ENCODE results near the gene UBE2A.
A peak's percentile ranks its signal among the peaks of the same experiment; 100 is the strongest.

Gene UBE2A

DNA sequence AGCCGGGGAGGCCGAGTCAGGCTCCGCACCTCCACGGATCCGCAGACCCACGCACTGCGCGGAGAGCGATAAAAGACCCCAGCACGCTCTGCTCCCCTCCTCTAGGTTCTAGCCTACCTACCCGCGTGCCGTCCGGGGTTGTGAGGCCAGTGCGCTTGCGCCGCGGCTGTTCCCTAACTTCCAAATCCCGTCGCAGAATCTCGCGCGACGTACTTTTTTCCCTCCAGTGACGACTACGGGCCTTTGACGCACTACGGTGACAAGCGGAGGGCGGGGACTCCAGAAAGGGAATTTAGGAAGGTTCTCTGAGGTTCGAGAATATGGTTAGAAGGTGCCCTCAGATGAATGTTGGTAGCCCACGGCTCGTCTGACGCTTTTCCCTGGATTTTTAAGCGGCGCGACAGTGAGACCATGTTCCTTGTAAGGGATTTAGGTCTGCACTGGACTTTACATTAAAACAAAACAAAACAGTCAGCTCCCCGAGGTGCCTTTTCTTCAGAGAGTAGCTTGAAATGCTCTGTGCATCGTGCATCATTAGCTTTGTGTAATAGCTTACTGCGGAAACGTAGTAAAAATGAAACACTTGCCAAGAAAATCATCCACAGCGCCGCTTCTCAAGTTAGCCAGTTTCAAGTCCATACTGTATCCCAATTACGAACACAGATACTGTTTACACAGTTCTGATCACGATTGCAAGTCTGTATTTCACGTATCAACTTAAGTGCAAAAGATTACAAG, 32.1 kb downstream of the UBE2A start, which contains the start of gene NKRF:
TSS of gene NKRF (minus strand) at position 145 of the 738 bp plus-strand sequence.
- peak; percentile 40 for DNase-seq (ENCODE audit: low read depth, low spot score)
- H3K27ac ChIP-seq: peak within 1 kb of the TSS; percentile 36

DNA sequence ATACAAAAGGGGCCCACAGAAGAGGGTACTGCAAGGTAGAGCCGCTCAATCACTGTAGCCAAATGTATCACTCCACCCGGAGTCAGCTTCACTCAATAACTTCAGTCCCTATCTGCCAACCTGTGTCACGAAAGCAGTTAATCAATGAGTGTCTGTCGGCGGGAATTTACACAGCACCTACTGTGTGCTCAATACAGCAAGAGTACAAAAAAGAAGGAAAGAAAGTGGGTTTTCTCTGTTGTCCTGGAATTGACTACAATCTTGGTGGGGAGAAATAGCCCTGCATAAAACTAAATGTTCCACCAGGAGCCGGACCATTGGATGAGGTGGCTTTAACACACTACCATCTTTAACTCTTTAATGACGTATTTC, 32.6 kb downstream of the UBE2A start:
- no peak for DNase-seq (ENCODE audit: low read depth, low spot score)

DNA sequence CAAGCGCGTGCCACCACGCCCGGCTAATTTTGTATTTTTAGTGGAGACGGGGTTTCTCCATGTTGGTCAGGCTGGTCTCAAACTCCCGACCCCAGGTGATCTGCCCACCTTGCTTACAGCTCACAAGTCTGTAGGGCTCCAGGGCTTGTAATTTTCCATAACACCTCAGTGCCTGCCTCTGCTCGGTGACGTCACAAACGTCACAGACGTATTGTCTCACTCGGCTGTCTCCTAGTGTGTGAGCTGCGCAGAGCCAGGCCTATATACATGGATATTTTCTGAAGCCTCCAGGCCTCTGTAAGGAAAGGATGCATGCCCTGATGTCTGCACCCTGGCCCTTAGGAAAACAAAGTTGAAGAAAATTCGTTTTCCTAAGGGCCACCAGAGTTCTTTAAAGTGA, 40.4 kb downstream of the UBE2A start:
- H3K27ac ChIP-seq: no peak overlapping the region
- DNase-seq (ENCODE audit: low read depth, low spot score): no peak

More for the DNA sequence above, 32.6 kb downstream of the UBE2A start:
- H3K27ac ChIP-seq: peak overlapping the region; percentile 36

DNA sequence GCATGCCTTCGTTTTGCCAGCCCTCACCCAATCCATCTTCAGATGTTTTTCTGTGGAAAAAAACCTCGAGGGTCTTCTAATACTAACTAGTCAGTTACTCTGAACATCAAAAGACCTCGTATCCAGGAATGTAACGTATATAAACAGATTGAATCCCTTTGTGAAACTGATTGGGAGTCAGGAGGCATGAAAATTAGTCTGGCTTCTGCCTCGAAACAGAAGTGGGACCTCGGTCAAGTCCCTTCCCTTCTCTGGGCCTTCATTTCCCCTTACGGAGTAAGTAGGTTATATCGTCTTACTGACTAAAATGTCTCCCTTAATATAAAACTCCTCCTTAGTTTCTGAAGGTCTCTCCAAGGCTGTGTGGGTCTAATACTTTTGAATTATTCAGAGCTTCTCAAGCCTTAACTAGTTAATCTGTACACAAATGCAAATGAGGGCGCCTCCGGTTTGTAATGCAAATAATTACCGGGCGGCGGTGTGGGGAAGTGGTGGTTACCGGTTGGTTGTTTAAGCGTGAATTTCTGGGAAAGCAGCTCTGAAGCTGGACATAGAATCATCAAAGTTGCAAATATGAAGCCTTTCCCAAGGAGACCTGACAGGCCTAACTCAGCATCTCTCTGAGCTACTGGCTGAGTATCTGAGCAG, 43.3 kb downstream of the UBE2A start:
- DNase-seq (ENCODE audit: low read depth, low spot score): no peak
- H3K27ac ChIP-seq: no peak overlapping the region

DNA sequence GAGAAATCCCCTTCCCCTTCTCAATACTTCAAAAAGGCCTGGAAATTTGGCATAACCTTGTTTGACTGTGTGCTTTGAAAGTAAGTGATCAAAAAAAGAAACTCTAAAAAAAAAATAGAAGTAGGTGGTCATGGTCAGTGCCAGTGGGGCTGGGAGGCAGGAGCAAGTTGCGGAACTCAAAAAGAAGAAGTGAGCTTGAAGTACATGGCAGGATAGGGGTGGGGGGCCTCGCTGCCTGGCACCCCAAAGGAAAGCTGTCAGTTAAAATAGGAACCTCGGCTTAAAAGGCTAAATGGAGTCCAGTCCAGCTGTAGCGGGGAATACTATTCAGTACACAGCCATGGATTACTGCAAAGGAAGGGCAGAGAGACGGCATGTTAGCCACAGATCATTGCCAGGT, 44.1 kb downstream of the UBE2A start:
- no peak overlapping the region for H3K27ac ChIP-seq
- DNase-seq (ENCODE audit: low read depth, low spot score): no peak

DNA sequence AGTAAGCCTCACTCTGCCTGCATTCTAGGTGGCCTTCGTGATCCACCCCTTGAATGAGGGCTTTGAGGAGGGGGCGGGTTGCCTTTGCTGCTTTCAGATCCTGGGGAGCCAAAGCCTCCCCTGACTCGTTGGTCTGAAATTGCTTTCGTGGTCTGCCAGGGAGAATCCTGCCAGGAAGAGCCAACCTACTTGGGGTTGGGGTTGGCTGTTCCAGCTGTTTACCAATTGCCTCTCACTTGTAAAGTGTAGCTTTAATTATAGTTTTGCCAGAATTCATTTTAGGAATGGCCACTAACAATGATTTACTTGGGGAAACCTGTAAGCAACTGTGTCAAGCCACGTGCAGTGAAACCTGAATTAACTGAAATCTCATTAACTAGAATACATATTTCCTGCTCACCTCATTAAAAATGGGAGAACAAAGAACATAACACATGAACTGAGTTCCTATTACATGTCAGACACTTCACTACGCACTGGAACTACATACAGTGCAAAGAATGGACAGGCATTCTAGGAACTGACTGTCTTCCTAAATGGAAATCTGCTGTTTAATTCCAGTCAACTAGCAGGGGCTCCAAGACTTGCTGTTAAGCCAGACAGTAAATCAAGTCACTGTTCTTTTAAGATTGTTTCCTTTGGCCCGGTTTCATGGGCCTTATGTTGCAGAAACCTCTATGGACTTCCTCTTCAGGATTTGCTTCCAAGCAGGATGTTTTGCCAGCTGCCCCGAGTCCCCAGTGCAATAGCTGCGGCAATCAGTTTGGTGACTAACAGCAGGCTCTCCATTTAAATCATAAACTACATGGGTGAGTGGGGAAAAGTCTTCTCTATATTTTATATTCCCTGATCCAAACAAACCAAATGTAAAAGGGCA, 48.2 kb downstream of the UBE2A start:
- no peak for DNase-seq (ENCODE audit: low read depth, low spot score)
- no peak overlapping the region for H3K27ac ChIP-seq

DNA sequence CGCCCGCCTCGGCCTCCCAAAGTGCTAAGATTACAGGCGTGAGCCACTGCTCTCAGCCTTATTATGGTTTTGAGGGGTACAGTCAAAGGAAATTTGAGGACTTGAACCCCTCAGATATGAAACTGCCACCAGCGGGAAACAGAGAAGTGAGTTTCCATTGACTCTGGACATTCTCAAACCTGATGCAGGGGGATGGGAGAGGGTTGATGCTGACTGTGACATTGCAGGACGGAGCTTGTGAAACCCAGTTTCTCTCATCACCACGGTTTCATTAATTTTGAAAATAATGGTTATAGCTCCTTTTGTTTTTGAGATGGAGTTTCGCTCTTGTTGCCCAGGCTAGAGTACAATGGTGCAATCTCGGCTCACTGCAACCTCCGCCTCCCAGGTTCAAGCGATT, 50.1 kb downstream of the UBE2A start:
- H3K27ac ChIP-seq: no peak overlapping the region
- no peak for DNase-seq (ENCODE audit: low read depth, low spot score)

DNA sequence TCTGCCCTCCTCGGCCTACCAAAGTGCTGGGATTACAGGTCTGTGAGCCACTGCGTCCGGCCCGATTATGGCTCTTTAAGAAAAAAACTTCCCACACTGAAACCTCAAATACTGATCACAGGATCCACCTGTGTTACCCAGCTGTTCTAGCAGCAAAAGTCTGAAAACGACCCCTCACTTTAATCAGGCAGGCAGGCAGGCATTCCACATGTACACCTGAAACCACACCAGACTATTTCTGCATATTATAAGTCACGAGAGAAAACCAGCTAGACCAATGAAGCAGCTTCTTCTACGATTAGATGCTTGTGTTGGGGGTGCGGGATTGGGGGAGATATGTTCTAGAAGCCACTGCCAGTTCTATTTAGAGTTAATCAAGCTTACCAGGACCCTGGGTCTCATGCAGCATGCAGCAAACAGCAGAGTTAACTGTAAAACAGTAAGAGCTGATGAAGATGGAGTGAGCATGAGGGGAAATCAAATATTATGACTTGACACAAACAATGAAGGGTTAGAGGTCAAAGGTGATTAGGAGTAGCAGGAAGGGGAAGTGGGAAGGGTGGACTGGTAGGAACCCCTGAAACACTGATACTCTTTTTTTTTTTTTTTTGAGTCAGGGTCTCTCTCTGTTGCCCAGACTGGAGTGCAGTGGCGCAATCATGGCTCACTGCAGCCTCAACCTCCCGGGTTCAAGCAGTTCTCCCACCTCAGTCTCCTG, 50.7 kb downstream of the UBE2A start:
- no peak for DNase-seq (ENCODE audit: low read depth, low spot score)
- H3K27ac ChIP-seq: no peak overlapping the region

DNA sequence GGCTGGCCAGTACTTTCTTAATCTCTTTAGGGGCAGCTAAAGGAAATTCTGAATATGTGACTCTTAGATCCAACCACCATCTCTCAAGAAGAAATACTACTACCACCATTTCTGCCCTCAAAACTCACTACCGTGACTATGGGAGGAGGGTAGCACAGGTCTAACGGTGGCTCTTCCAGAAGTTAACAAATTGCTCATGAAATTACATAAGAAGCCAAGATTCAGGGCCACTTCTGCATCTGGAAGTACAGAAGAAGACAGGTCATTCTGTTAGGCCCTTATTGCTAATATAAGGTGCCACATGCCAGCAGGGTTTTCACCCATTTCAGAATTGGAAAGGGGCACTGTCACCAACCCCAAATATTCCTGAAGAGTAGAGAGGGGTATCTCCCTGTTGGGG, 51.5 kb downstream of the UBE2A start:
- no peak for DNase-seq (ENCODE audit: low read depth, low spot score)
- no peak overlapping the region for H3K27ac ChIP-seq

Measured in epithelial cell of prostate (primary cell).